Dermis microvascular lymphatic vessel endothelial cell (primary cell): ENCODE results near the gene PITPNM2. TPM values are rescaled to one million over a fixed set of nuclear protein-coding genes. Genes with fewer than 3 reads are reported as not detected.

Experiments
- DNase-seq, 2 donors: peaks; one replicate each; pipeline versions ENCODE4 v3.0.0 to v3.0.0-alpha.2; 2010; ENCODE audit warnings: low read depth in 2 of 2
- total RNA-seq: library from RNA; depleted of rRNA; stranded (reverse); fragments of >200 nt; gene quantifications from 2 replicates; pipeline ENCODE4 v1.2.1, GENCODE V29; 2014

Gene PITPNM2
- 4.0 and 4.6 TPM in 2 replicates for total RNA-seq

DNA sequence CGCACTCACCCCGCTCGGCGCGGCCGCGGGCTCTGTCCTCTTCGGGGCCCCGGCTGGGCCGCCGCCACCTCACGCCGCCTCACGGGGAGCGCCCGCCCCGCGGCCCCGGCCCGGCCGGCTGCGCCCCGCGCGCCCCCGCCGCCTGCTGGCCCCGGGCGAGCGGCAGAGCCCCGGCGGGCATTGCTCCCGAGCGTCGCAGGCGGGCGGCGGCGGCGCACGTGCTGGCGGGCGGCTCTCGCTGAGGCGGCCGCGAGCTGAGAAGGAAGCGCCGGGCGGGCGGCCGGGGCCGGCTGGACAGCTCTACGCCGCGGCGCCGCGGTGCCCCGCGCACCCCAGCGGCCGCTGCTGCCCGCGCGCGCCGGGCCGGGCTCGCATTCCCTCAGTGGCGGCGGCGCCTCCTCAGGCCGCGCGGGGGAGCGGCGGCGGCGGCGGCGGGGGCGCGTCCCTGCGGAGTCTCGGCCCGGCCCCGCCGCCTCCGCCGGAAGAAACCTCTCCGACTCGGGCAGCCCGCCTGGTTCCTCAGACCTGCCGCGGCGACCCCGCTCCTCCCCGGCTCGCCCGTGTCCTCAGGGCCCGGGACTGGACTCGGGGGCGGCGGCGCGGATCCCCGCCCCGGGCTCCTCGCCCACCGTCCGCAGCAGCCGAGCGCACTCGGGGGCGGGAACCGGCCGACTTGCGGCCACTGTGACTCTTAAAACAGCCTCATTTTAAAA lies at the start of gene PITPNM2:
Gene PITPNM2, minus strand, starts transcription at position 347 of the 713 bp plus-strand sequence. CDS start 116,500 bp downstream, outside the sequence.
- peak in 1 of 2 donors; percentile 73 for DNase-seq

DNA sequence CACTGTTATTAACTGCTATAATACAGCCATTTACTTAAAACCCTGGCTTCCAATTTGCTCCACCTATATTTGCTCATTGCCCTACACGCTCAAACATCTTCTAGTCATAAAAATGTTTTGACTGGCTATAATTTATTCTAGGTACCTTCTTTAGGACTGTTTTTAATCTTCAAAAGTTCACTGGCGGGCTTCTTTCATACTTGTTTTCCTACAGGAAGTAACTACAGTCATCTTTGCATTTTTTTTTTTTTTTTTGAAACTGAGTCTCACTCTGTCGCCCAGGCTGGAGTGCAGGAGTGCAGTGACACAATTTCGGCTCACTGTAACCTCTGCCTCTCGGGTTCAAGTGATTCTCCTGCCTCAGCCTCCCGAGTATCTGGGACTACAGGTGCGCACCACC lies 49.5 kb upstream of the PITPNM2 start:
- no peak for DNase-seq

DNA sequence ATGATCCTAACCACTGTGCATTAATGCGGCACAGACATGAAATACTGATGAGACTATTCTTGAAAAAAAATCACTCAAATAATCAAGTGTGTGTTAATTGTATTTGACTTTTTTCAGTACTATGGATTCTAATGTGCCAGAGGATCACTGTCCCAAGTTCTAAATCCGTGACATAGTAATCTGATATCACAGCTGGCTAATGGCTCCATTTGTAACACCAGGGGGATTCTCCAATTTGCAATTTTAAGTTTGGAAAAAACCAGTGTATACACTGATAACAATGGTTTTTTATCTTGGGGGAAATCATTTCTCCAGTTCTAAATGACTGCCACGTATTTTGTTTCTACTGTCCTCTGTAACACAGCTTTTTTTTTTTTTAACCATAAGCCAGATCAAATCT lies 49.0 kb upstream of the PITPNM2 start:
- DNase-seq = no peak

GRCh38 chr12:123187637-123188036 lies 36.7 kb upstream of the PITPNM2 start:
- DNase-seq = no peak

DNA sequence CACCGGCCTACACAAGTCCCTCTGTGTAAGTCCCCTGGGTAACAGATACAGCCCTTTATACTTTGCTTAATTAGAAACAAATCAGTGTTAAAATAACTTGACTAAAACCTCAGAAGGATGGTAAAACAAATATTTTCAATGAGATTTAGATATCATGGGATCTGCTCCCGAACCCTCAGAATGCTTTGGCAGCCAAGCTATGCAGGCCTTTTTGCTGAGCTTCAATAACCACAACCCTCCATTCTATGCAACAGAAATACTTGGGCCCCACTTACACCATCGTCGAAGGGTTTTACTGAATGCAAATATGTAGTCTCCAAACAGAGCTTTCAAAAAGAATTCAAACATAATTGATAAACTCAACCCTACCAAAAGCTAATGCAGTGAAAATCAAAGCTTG lies 29.3 kb upstream of the PITPNM2 start:
- no peak for DNase-seq

DNA sequence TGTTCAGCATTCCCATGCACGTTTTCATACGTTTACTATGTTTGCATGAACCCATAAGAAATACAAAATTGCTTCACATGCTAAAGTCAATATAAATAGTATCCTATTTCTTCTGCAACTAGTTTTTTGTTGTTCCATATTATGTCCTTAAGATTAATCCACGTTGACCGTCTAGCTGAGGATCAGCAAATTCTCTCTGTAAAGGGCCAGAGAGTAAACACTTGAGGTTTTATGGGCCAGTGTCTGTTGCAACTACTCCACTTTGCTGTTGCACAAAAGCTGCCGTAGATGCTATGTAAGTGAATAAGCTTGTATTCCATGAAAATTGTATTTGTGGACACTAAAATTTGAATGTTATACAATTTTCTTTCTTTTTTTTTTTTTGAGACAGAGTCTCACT lies 21.1 kb upstream of the PITPNM2 start:
- DNase-seq = no peak

- no peak for DNase-seq
These were observed 16.4 kb upstream of the PITPNM2 start for GRCh38 chr12:123167329-123167728.

GRCh38 chr12:123165537-123165936 lies 14.6 kb upstream of the PITPNM2 start:
- no peak for DNase-seq

DNA sequence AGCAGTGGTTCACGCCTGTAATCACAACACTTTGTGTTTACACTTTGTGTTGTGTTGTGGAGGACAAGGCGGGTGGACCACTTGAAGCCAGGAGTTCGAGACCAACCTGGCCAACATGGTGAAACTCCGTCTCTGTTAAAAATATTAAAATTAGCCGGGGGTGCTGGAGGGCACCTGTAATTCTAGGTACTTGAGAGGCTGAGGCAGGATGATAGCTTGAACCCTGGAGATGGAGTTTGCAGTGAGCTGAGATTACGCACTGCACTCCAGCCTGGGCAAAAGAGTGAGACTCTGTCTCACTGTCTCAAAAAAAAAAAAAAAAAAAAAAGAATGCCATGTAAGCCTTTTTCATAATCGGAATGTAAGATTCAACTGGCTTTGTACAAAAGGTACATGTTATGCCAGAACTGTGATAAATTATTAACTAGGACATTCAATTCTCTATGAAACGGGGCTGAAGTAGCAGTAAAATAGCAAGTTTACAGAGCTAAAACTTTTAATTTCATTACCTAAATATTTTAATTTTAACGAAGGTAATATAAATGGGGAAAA lies 13.9 kb upstream of the PITPNM2 start:
- no peak for DNase-seq

DNA sequence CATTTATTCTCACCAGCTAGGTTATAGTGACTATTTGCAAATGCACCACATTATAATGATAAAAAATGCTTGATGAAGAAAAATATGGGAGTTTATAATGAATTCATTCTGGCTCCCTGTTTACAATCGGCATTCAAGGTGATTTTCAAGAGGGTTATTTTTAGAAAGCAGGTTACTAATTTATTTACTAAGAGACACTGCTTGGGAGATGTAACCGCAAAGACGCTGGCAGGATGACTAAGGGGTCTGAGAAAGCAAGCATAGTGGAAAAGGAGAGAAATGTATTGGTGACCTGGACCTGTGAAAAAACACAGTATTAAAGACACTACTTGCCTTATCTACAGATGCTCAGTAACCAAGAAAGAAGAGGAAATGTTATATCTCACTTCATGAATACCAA lies 13.3 kb upstream of the PITPNM2 start:
- no peak for DNase-seq

GRCh38 chr12:123163227-123163626 lies 12.3 kb upstream of the PITPNM2 start:
- DNase-seq = no peak

DNA sequence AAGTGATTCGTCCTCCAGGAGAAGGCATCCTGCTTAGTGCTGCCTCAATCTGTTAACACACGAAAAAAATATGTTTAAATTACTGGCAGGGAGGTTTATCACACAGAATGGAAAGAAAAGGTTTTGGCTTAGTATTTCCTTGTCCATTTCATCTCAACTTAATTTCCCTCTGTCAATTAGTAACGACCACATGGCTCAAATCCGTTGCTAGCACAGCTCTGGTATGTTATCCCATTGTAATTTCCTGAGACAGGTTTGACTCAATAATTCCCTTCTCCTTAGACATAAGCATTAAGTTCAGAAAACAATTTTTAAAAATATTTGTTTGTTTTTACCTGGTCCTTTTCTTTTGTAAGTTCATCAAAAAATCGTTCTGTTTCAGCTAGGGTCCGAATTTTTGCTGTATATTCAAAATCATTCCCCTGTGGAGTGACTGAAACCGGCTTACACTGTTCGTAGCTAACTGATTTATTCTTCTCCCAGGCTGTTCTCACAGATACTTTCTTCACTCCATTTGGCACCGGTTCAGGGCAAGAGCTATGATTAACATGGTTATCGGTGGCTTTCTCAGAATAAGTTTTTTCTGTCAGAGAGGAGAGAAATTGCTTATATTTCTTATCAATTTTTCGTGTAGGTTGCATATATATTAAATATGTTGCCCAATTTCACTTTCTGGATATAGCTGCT lies 10.1 kb upstream of the PITPNM2 start:
- DNase-seq = no peak

- no peak for DNase-seq
These were observed 3.0 kb upstream of the PITPNM2 start for GRCh38 chr12:123153906-123154305.

DNA sequence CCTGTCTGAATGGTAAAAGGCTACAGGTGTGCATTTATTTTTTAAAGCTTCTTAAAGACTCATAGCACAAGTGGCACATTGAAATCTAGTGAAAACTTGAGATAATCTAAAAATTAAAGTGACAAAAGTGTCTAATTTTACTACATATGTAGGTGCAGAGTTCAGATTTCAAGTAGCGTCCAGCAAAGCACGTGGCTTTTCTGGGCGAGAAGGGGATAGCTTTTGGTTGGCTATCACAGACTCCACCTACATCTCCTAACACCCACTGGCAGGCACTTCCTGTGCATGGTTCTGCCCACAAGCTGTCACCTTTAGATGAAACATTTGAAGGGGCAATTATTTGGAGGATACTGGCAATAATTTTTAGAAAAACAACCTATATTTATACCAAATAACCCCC lies 1.9 kb upstream of the PITPNM2 start:
- no peak for DNase-seq

DNA sequence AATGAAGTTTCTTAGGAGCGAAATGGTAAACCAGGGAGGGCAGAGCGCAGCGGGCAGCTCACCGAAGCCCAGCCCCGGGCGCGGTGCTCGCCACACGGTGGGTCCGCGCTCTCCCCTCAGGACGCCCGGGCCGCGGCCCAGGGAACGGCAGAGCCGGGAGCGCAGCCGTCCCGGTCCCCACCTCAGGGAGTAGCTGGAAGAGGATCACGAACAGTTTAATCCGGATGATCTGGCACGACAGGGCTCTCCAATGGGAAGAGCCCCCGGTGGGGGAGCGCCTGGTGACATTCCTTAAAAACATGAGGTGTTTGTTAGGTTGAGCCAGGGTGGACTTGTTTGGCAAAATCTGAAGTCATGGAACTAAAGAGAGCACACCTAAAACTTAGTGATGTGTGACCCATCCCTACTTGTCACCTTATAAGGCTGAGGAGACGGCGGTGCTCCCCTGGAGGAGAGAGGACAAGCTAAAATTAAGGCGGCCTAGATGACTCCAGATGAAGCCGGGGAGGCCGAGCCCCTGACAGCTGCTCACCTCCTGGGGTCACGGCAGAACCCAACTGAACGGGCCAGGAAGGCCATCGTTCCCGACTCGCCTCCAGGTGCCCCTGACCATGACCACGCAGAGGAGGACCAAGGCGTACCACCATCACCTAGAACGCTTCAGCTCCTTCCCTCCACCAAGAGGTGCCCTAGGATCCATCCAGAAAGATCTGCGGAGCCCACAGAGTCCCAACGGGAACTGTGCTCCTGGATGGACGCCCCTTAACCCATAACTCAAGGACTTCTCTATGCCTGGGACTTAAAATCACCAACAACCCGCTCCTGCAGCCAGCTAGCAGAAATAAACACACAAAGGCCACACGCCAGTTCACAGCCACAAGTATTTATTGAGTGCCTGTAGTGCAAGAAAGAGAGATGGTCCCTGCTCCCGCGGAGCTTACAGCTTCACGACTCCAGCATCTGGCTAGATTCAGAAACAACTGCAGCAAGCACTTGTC lies 866 bp upstream of the PITPNM2 start:
- DNase-seq = peak in 1 of 2 donors; percentile 29

DNA sequence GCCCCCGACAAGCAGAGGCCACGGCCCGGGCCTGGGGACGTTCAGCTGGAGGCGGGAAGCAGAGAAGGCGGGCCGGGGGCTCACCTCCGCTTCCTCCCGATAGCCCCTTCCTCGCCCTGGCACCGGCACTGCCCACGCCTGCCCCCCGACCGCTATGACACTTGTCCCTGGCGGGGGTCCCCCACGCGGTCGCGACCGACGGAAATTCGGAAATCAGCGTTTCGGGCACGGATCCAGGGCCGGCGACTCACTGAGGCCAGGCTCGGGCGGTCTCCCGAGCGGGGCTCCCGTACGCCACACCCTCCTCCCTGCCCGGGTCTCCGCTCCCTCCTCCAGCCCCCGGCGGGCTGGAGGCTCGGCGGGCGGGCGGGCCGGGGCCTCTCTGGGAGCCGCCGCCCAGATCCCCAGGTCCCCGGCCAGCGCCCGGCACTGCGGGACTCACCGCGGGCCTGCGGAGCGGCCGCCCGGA lies 581 bp downstream of the PITPNM2 start:
- peak in 1 of 2 donors; percentile 35 for DNase-seq

DNA sequence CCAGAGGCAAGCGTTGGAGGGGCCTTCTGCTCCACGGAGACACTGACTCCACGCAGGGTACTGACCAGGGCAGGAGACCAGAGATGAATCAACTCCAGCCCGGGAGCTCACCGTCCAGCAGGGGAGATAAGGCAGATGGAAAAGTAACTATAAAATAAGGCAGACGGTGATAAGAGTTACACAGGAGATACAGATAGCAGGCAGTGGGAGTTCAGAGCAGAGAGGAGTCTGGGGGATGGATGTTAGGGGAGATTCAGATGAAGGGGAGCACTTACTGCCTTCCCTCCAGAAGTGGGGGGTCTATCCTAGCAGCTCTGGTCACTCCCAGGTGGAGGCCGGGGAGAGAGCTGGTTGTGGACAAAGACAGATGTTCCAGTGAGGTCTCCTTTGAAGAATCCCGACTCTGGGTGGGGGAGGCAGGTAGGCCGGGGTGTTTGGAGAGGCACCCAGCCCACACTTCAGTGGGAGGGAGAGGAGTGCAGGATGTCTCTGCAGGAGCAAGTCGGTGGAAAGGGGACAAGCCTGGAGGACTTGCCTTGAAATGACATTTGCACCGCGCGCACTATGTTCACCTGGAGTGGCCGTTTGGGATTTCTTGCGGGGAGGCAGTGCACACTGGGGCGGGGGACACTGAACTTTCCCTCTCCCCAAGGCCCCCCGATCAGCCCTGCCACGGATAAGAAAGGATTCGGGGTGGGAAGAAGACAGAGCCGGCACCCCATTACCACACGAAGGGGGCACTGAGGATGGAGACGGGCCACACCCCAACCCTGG lies 1.2 kb downstream of the PITPNM2 start:
- DNase-seq = no peak

DNA sequence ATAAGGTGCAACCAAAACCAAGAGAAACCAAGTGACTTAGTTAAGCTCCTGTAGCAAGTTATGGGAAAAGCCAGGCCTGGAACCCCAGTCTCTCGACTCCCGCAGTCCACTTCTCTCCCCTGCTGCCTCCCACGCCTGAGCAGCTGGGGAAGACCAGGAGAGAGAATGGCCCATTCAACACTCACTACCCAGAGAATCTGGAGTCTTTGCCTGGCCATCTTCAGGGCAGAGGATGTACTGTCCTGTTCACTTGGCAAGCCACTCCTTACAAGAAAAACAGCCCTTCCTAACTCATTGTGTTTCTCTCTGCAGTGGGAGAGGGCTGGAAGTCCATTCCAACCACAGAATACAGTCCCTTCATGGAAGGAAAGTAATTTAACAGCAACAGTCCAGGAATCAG lies 1.8 kb downstream of the PITPNM2 start:
- DNase-seq = no peak

GRCh38 chr12:123148655-123149054 lies 2.2 kb downstream of the PITPNM2 start:
- no peak for DNase-seq

- DNase-seq = no peak
These were observed 2.7 kb downstream of the PITPNM2 start for GRCh38 chr12:123148223-123148622.

- DNase-seq = no peak
These were observed 5.7 kb downstream of the PITPNM2 start for GRCh38 chr12:123145211-123145610.
